Measurements from ENCODE around the gene AURKA. TPM values are rescaled to one million over a fixed set of nuclear protein-coding genes. Genes with fewer than 3 reads are reported as not detected.
A peak's percentile ranks its signal among the peaks of the same experiment; 100 is the strongest.

AURKA gene
- total RNA-seq, 1 experiment from 2014 or later, result 240 TPM

DNA sequence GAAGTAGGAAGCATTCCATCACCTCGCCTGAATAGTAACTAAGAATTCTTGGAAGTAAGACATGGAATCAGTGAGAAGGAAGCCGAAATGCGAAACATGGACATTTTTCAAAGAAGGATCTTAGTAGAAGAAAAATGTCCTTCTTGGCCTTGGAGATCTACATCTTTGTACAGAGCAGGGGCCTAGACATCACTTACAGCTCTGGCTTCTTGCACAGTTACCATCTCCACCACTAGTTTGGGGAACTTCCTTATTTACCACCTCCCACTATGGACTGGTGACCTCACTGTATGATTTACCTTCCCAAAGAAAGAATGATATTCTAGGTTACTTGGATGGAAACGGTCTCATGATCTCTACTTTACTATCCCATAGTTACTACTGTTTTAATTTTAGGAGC, 35.8 kb upstream of the AURKA start:
- H3K4me3 ChIP-seq, result no peak overlapping the region
- peaks cover 32% of the 10 kb centered on the region for H3K4me1 ChIP-seq
- DNase-seq, result no peak
- no peaks in the 10 kb centered on the region for H3K9me3 ChIP-seq (replicated peaks)
- no peaks in the 10 kb centered on the region for H3K27me3 ChIP-seq
- H3K36me3 ChIP-seq, result no peaks in the 10 kb centered on the region
- H3K27ac ChIP-seq, result no peak overlapping the region

DNA sequence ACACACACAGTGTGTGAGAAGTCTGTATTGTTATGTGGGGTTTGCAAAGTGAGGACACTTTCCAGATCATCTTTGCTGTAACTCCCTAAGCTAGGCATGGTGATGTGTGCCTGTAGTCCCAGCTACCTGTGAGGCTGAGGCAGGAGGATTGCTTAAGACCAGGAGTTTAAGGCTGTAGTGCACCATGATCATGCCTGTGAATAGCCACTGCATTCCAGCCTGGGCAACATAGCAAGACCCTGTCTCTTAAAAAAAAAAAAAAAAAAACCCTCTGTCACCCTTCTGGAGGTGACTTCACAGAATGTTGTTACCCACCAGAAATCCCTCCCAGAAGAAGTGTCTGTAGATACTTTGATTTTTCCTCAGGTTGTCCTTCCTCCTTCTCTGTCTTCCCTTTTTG, 34.9 kb upstream of the AURKA start:
- Histone ChIP-seq H3K9me3 (replicated peaks) (no peaks in the 10 kb centered on the region), H3K36me3 (no peaks in the 10 kb centered on the region), H3K27ac (no peak overlapping the region), H3K4me3 (no peak overlapping the region), H3K4me1 (peaks cover 32% of the 10 kb centered on the region), H3K27me3 (no peaks in the 10 kb centered on the region)
- DNase-seq, result no peak

DNA sequence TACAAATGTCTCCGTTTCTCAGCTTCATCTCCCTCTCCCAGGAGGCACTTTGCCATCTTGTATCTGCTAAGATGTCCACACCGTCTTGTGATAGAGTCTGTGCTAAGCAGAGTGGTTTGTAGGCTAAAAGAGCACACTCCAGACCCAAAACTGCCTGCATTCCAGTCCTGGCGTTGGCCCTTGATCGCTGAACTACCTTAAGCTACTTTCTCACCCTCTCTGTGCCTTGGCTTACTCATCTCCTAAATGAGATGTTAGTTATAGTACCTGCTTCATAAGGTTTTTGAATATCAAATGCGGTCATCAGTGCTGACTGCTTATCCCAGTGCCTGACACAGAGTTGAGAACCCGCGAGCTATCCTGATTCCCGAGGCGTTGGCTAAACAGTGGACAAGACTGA, 34.0 kb upstream of the AURKA start:
- peaks cover 25% of the 10 kb centered on the region for H3K4me1 ChIP-seq

DNA sequence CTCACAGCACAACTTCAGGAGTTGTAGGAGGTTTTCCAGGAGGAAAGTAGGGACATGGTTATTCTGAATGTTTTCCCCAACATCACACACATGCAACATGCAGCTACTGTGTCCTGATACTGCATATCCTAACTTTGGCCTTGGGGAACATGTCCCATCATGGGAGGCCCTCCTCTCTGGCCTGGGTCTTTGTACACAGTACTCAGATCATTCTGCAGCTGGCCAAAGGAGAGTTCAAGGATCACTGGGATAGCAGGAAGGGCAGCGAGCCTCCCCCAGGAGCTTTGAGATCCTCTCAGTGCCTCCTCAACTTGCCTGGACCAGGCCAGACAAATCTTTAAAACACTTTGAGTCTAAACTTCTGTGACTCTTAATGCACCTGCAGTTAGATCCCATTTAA, 32.9 kb upstream of the AURKA start:
- Histone ChIP-seq H3K9me3 (replicated peaks) (no peaks in the 10 kb centered on the region), H3K27ac (no peak overlapping the region), H3K36me3 (no peaks in the 10 kb centered on the region), H3K27me3 (no peaks in the 10 kb centered on the region), H3K4me3 (no peak overlapping the region), H3K4me1 (peaks cover 16% of the 10 kb centered on the region)
- no peak for DNase-seq

More for the DNA sequence above, 34.0 kb upstream of the AURKA start:
- H3K36me3 ChIP-seq, result no peaks in the 10 kb centered on the region
- no peaks in the 10 kb centered on the region for H3K27me3 ChIP-seq
- DNase-seq, result no peak
- no peak overlapping the region for H3K4me3 ChIP-seq
- no peaks in the 10 kb centered on the region for H3K9me3 ChIP-seq (replicated peaks)
- no peak overlapping the region for H3K27ac ChIP-seq

DNA sequence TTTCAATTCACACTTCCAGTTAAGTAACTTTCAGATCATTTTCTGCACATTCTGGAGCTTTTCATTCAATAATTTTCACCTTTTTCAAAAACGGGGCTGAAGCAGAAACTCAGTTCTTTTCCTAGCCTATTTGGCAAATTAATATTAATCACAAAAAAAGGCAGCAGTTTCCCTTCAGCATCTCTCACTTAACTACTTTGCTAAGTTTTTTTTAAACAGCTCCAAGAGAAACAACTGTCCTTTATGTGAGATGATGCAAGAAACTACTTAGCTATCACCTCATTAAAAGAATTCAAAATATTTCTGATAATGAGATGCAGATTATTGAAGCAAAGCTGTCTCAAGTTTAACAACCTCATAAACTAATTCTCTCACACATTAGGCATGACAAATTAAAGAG, 31.9 kb upstream of the AURKA start:
- Histone ChIP-seq H3K4me3 (no peak overlapping the region), H3K27ac (no peak overlapping the region; the same call in 1 of the 2 replicates), H3K4me1 (peaks cover 11% of the 10 kb centered on the region), H3K27me3 (no peaks in the 10 kb centered on the region), H3K9me3 (replicated peaks) (no peaks in the 10 kb centered on the region), H3K36me3 (no peaks in the 10 kb centered on the region)
- no peak for DNase-seq

DNA sequence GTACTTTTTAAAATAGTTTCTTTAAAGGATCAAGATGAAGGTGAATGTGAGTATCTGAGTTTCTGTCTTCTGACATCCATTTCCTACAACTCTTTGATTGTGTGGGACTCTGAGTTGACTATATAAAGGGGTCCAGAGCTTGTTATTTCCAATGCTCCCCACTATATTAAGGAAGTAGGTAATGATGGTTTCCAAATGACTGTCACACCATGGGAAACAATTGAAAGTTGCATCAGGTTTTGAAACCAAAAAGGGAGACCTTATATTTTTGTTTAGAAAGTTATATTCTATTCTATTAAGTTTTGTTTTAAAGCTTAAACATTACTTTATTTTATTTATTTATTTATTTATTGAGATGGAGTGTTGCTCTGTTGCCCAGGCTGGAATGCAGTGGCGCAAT, 31.2 kb upstream of the AURKA start:
- H3K27ac ChIP-seq, result peak overlapping the region; percentile 71
- peaks cover 11% of the 10 kb centered on the region for H3K4me1 ChIP-seq

DNA sequence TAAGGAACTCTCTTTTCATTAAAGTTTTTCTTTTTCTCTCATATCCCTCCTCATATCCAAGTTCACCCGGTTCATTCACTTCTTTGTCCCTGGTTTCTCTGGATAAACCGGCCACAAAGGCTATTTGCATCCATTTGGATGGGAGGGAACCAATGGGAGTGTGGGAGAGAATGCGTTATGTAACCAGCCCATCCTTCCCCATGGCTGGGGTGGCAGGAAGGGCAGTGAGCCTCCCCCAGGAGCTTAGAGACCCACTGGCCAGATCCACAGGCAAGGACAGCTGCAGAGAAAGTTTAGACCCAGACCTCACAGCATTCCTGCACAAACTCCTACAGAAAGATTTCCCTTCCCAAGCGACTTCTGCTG, 30.8 kb upstream of the AURKA start:
- Histone ChIP-seq H3K4me3 (peak overlapping the region; percentile 38), H3K27me3 (no peaks in the 10 kb centered on the region), H3K4me1 (peaks cover 11% of the 10 kb centered on the region), H3K27ac (peak overlapping the region; percentile 71), H3K36me3 (no peaks in the 10 kb centered on the region), H3K9me3 (replicated peaks) (no peaks in the 10 kb centered on the region)
- peak; percentile 93 to 97 for DNase-seq

More for the DNA sequence above, 31.2 kb upstream of the AURKA start:
- DNase-seq, result no peak
- no peaks in the 10 kb centered on the region for H3K9me3 ChIP-seq (replicated peaks)
- no peaks in the 10 kb centered on the region for H3K36me3 ChIP-seq
- H3K27me3 ChIP-seq, result no peaks in the 10 kb centered on the region
- peak overlapping the region; percentile 38 for H3K4me3 ChIP-seq

DNA sequence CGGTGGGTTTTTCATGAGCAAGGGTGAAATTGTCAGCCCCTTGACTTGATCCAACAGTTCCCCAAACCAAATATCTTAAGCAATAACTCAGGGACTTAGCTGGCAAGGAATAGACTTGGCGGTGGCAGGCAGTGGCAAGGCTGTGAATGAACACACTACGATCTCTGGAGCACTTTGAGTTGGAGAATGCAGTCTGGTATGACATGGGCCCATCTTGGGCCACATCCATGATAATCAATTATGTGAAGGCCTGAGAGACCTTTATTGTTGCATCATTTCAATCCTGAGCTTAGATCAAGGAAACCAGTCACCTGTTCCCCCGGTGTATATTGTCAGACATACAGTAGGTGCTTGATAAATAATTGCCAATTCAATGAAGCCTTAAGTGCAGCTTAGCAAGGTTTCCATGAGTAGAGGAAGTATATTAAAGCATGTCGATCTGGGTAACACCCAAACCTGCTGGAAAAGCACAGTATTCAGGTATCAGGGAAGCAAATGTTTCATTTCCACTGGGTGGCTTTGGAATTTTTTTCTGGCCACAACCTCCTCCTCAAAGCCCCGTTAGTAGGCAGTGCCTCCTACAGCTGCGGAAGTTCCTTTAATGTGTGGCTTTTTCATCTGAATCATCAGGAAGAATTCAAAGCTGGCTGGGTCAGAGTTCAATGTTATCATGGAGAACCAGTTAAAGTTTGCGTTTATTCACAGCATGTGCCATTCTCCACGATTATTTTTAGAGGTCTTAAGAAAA, 30.2 kb upstream of the AURKA start:
- H3K4me1 ChIP-seq, result peaks cover 11% of the 10 kb centered on the region
- H3K4me3 ChIP-seq, result peak overlapping the region; percentile 38
- H3K36me3 ChIP-seq, result no peaks in the 10 kb centered on the region
- H3K27ac ChIP-seq, result peak overlapping the region; percentile 71
- H3K27me3 ChIP-seq, result no peaks in the 10 kb centered on the region
- H3K9me3 ChIP-seq (replicated peaks), result no peaks in the 10 kb centered on the region
- peak; percentile 71 to 87 for DNase-seq

DNA sequence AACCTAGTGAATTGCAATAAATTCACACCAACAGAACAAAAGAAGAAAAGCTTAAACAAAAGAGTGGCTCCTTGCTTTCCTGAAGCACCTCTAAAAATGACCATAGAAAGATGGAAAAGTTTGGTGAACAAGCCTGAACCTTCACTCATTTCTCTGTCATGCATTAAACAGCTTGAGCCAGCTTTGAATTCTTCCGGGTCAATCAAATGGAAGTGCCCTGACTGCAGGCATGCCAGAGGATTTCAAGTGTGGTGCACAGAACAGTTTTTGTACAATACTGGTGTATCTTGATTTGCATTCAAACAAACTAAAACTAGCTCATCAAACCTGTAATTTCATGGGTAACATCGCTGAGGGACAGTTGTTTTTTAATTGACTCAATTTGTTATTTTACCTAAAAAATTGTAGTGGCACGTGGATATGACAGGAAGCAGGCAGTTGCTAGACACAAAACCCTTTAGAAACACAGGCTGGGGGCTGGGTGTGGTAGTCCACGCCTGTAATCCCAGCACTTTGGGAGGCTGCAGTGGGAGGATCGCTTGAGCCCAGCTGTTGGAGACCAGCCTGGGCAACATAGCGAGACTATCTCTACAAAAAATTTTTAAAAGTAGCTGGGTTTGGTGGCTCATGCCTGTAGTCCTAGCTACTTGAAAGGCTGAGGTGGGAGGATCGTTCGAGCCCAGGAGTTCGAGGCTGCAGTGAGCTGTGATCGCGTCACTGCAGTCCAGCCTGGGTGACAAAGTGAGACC, 29.1 kb upstream of the AURKA start:
- Histone ChIP-seq H3K27ac (no peak overlapping the region), H3K36me3 (peaks cover 4% of the 10 kb centered on the region; the same call in 1 of the 2 replicates), H3K9me3 (replicated peaks) (no peaks in the 10 kb centered on the region), H3K4me3 (no peak overlapping the region), H3K4me1 (peaks cover 11% of the 10 kb centered on the region), H3K27me3 (no peaks in the 10 kb centered on the region)
- DNase-seq, result no peak

DNA sequence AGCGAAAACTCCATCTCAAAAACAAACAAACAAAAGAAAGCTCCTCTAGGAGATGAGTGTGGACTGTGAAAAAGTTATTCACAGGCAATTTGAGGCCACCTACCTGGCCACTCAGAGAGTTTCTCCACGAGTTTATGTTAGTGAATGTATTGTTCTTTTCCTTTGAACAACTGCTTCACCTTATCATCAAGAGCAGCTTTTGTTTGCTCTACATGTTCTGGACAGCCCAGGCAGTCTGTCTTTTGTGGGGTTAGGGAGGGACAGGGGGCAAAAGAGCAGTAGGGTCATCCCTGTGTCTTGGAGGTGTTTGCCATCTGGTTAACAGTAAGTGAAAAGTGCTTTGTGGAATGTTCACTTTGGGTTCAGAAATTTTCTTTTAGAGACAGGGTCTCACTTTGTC, 28.0 kb upstream of the AURKA start:
- H3K27me3 ChIP-seq, result no peaks in the 10 kb centered on the region
- peaks cover 11% of the 10 kb centered on the region for H3K4me1 ChIP-seq
- no peak overlapping the region for H3K4me3 ChIP-seq
- DNase-seq, result no peak
- H3K27ac ChIP-seq, result no peak overlapping the region
- H3K9me3 ChIP-seq (replicated peaks), result no peaks in the 10 kb centered on the region
- peaks cover 4% of the 10 kb centered on the region; the same call in 1 of the 2 replicates for H3K36me3 ChIP-seq

DNA sequence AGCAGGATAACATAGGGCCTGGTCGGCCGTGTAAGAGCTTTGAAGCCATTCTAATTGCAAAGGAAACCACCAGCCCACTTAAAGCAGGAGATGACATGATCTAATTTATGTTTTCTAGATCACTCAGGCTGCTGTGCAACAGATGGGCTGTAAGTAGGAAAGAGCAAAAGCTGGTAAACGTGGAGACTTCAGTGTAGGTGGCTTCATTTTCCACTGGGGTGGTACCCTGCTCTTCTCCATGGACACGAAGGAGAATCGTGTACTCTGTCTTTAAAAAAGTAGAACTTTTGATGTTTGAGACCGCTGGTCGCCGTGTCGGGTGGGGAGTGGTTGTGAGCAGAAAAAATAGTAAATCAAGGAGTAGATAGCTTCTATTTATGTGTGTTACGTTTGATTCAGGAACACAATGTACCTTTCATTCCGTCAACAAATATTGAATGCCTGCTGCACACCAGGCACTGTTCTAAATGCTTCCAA, 26.4 kb upstream of the AURKA start:
- no peak for DNase-seq
- no peaks in the 10 kb centered on the region for H3K9me3 ChIP-seq (replicated peaks)
- no peak overlapping the region for H3K4me3 ChIP-seq
- no peak overlapping the region for H3K27ac ChIP-seq
- H3K4me1 ChIP-seq, result peaks cover 11% of the 10 kb centered on the region
- peaks cover 7% of the 10 kb centered on the region for H3K36me3 ChIP-seq
- no peaks in the 10 kb centered on the region for H3K27me3 ChIP-seq

DNA sequence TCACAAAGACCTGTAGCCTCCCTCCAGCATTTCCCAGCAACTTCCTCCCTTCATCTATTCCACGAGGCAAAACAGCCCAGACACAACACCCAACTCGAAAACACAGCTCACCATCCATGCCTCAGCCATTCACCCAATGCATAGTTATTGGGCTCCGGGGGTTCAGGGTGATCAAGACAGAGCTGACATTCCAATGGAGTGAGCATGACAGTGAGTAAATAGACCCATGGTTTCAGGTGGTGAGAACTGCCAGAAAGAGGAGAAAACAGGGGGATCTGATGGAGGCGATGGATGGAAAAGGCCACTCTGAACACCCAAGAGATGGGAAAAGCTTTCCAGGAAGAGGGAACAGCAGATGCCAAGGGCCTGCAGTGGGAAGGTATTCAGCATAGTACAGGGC, 25.9 kb upstream of the AURKA start:
- Histone ChIP-seq H3K4me1 (peaks cover 8% of the 10 kb centered on the region), H3K36me3 (peaks cover 7% of the 10 kb centered on the region), H3K9me3 (replicated peaks) (no peaks in the 10 kb centered on the region), H3K27ac (no peak overlapping the region), H3K27me3 (no peaks in the 10 kb centered on the region), H3K4me3 (no peak overlapping the region)
- no peak for DNase-seq

DNA sequence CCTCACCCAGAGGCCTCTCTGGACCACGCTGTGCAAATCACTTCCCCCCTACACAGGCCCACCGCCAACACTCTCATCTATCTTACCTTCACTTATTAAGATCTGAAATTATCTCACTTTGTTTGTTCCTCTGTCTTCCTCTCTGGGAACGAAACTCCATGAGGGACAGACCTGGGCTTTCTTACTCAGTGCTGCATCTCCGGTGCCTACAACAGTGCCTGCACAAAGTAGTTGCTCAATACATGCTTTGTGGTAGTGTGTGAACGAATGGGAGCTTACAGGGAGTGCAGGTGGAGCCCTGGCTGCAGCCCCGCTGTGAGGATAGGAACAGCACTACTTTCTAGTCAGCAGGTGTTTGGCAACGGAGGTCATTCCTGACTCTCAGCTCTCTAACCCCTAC, 25.4 kb upstream of the AURKA start:
- Histone ChIP-seq H3K9me3 (replicated peaks) (no peaks in the 10 kb centered on the region), H3K27ac (no peak overlapping the region), H3K4me1 (peaks cover 7% of the 10 kb centered on the region), H3K36me3 (peaks cover 7% of the 10 kb centered on the region), H3K4me3 (no peak overlapping the region), H3K27me3 (no peaks in the 10 kb centered on the region)
- no peak for DNase-seq

DNA sequence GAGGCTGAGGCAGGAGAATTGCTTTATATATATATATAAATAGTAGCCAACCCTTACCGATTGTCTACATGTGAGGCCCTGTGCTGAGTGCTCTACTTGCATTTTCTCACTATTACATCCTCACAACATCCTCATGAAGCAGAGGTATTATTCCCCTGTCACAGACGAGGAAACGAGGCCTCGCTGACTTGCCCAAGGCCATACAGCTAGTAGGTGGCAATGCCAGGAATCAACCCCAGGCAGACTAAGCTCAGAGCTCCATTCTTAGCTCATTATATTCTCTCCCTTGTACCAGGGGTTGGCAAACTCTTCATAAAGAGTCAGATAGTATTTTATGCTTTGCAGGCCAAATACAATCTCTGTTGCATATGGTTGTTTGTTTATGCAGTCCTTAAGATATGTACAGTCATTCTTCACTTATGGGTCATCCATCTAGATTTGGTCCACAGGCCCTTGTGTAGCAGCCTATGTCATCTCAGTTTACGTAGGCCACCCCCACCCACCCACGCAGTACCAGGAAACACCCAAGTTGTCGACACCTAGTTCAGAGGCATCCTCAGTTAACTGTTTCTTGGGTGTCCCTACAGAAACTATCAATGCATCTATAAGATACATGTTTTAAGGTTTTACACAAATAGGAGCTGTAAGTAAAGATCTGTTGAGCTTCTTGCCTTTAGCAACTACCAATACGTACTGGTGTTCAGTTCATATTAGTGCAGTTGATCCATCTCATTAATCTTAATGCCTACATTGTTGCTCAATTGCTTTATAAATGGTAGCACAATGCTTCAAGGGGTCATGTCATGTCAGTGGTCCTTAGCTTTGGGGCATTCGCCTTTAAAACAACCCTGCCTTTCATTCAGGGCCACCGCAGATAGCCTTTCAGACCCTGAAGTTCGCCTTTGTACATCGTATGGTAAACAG, 23.1 kb upstream of the AURKA start:
- DNase-seq, result no peak
- Histone ChIP-seq H3K9me3 (replicated peaks) (no peaks in the 10 kb centered on the region), H3K27me3 (no peaks in the 10 kb centered on the region), H3K36me3 (peaks cover 9% of the 10 kb centered on the region), H3K4me1 (no peaks in the 10 kb centered on the region), H3K27ac (no peak overlapping the region), H3K4me3 (no peak overlapping the region)

DNA sequence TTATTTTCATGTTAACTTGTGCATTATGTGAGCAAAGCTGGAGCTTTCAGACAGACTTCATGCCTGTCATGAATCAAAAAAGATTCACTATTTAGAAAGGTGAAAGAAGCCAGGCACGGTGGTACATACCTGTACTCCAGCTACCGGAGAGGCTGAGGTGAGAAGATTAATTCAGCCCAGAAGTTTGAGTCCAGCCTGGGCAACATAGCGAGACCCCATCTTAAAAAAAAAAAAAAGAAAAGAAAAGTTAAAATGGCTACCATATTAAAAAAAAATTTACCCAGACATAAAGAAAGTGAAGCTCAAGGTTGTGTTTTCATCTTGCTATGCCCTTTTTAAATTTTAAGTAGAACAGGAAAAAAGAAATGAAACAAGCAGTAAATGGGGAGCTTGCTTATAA, 20.9 kb upstream of the AURKA start:
- no peak for DNase-seq
- Histone ChIP-seq H3K9me3 (replicated peaks) (no peaks in the 10 kb centered on the region), H3K4me3 (no peak overlapping the region), H3K27me3 (no peaks in the 10 kb centered on the region), H3K4me1 (no peaks in the 10 kb centered on the region), H3K36me3 (peaks cover 31% of the 10 kb centered on the region), H3K27ac (no peak overlapping the region)
